ENCODE results near the gene TBC1D22A.

Gene TBC1D22A

DNA sequence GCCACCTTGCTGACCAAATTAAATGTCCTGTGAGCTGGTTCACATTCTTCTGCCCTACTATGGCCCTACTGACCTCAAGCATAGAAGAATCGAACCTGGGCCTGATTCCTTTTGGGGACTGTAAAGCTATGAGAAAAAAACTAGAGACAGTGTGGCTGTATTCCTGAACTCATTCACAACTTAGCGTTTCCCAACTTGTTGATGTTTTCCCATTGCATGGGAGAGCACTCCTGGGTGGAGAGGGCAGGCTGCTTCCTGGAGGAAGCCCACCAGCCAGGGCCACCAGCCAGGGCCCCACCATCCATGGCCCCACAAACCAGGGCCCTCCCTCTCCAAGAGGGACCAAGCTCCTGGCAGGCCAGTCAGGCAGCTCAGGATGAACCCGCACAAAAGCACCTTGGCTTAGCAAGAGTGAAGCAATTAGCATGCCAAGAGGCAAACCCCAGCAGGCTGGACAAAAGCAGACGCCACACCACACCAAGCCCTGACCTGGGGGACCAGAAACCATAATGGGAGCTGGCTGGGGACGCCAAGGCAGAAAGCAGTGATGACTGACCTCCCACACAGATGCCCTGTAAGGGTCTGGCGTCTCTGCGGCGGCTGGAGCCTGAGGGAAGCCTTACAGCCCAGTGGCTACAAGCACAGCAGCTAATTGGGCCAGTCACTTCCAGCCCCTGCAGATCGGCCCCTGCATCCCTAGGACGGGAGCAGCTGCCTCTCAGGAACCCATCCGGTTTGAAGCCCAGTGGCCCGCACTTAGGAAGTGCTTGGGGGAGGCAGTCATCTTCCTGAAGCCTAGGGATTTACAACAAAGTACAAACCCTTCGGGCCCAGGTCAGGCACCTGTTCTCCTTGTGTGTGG lies 26.5 kb upstream of the TBC1D22A start:
- Histone ChIP-seq H3K79me2 (ENCODE audit: insufficient read depth, low read length) (peaks cover 39% of the 10 kb centered on the region), H3K27ac (ENCODE audit: low read depth, low read length, poor library complexity, severe bottlenecking) (peak overlapping the region; percentile 96), H4K20me1 (ENCODE audit: insufficient read depth, low read length) (no peaks in the 10 kb centered on the region), H3K27me3 (ENCODE audit: insufficient read depth, low read length) (no peaks in the 10 kb centered on the region), H3K9me2 (ENCODE audit: low read depth, low read length) (no peaks in the 10 kb centered on the region), H2AFZ (ENCODE audit: low read length) (no peak overlapping the region), H3K36me3 (ENCODE audit: insufficient read depth, low read length) (peaks cover 7% of the 10 kb centered on the region; the same call in 1 of the 2 replicates), H3K4me2 (ENCODE audit: low read length) (peak overlapping the region; percentile 77), H3K9ac (ENCODE audit: low read length) (peak overlapping the region; percentile 62), H3F3A (ENCODE audit: insufficient read depth, low read length) (no peaks in the 10 kb centered on the region; the same call in 1 of the 2 replicates), H3K9me3 (ENCODE audit: low read length) (no peaks in the 10 kb centered on the region), H3K4me1 (ENCODE audit: insufficient read depth, low read length, severe bottlenecking) (peaks cover 71% of the 10 kb centered on the region), H3K4me3 (ENCODE audit: low read depth, low read length, poor library complexity, severe bottlenecking) (peak overlapping the region; percentile 94)
- TF ChIP-seq EZH2 (IDR thresholded peaks at IDR 0.05; ENCODE audit: borderline replicate concordance, low read length) = no peak
- TF ChIP-seq, protein P1, sequence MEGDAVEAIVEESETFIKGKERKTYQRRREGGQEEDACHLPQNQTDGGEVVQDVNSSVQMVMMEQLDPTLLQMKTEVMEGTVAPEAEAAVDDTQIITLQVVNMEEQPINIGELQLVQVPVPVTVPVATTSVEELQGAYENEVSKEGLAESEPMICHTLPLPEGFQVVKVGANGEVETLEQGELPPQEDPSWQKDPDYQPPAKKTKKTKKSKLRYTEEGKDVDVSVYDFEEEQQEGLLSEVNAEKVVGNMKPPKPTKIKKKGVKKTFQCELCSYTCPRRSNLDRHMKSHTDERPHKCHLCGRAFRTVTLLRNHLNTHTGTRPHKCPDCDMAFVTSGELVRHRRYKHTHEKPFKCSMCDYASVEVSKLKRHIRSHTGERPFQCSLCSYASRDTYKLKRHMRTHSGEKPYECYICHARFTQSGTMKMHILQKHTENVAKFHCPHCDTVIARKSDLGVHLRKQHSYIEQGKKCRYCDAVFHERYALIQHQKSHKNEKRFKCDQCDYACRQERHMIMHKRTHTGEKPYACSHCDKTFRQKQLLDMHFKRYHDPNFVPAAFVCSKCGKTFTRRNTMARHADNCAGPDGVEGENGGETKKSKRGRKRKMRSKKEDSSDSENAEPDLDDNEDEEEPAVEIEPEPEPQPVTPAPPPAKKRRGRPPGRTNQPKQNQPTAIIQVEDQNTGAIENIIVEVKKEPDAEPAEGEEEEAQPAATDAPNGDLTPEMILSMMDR (IDR thresholded peaks at IDR 0.05; ENCODE audit: low read length) = no peak

DNA sequence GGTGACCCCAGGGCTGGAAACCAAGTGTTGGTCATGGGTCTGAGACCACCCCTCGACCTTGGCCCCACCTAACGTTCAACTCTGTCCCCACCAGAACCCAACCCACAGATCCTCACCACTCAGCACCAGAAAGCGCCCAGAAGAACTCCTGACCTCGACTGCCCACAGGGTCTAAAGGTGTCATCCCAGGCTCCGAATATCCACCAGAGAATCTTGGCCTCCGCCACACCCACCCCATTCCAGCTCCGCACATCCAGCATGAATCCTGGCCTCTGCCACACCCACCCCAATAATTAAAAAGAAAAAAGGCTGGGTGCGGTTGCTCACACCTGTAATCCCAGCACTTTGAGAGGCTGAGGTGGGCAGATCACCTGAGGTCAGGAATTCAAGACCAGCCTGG lies 25.7 kb upstream of the TBC1D22A start:
- Histone ChIP-seq H3K36me3 (ENCODE audit: insufficient read depth, low read length) (no peaks in the 10 kb centered on the region; the same call in 1 of the 2 replicates), H3K27ac (ENCODE audit: low read depth, low read length, poor library complexity, severe bottlenecking) (peak overlapping the region; percentile 96)

DNA sequence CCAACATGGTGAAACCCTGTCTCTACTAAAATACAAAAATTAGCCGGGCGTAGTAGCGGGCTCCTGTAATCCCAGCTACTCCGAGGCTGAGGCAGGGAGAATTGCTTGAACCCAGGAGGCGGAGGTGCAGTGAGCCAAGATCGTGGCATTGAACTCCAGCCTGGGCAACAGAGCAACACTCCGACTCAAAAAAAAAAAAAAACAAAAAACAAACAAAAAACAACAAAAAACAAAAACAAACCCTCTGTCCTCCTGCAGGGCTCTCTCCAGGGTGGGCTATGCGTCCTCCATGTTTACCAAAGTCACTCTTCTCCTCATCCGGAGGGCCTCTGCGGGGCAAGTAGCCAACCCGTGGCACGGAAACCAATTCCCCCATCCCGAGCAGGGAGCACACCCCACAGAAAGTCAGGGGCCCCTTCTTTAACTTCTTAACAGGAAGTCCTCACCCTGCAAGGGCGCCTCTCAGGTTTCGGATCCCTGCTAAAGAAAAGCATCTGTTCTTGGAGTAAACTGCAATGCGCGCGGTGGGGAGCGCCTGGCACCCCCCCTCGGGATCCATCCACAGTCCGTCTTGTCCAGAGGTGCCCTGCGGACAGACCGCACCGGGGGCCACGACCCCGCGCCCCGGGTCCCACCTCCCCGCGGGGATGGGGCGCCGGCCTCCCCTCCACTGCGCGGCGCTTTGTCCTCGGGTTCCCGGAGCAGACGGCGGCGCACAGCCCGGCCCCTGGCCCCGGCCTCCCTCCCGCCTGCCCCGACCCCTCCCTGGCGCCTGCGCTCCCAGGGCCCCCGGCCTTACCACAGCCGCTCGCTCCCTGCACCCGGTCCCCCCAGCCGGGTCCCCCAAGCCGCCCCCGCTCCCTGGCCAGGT lies 25.1 kb upstream of the TBC1D22A start:
- H3K4me2 ChIP-seq (ENCODE audit: low read length) = peak overlapping the region; percentile 77
- H3K9ac ChIP-seq (ENCODE audit: low read length) = peak overlapping the region; percentile 62
- H3K4me1 ChIP-seq (ENCODE audit: insufficient read depth, low read length, severe bottlenecking) = peaks cover 57% of the 10 kb centered on the region
- no peaks in the 10 kb centered on the region for H4K20me1 ChIP-seq (ENCODE audit: insufficient read depth, low read length)
- no peaks in the 10 kb centered on the region; the same call in 1 of the 2 replicates for H3F3A ChIP-seq (ENCODE audit: insufficient read depth, low read length)
- H3K79me2 ChIP-seq (ENCODE audit: insufficient read depth, low read length) = peaks cover 30% of the 10 kb centered on the region
- H3K27me3 ChIP-seq (ENCODE audit: insufficient read depth, low read length) = no peaks in the 10 kb centered on the region
- no peak overlapping the region for H2AFZ ChIP-seq (ENCODE audit: low read length)
- no peaks in the 10 kb centered on the region for H3K36me3 ChIP-seq (ENCODE audit: insufficient read depth, low read length)
- H3K4me3 ChIP-seq (ENCODE audit: low read depth, low read length, poor library complexity, severe bottlenecking) = peak overlapping the region; percentile 94
- TF ChIP-seq, protein P1 (IDR thresholded peaks at IDR 0.05; ENCODE audit: low read length) = no peak
- TF ChIP-seq EZH2 (IDR thresholded peaks at IDR 0.05; ENCODE audit: borderline replicate concordance, low read length) = no peak
- peak overlapping the region; percentile 96 for H3K27ac ChIP-seq (ENCODE audit: low read depth, low read length, poor library complexity, severe bottlenecking)
- H3K9me2 ChIP-seq (ENCODE audit: low read depth, low read length) = no peaks in the 10 kb centered on the region
- H3K9me3 ChIP-seq (ENCODE audit: low read length) = no peaks in the 10 kb centered on the region

More for the DNA sequence above, 25.7 kb upstream of the TBC1D22A start:
- Histone ChIP-seq H3K4me1 (ENCODE audit: insufficient read depth, low read length, severe bottlenecking) (peaks cover 63% of the 10 kb centered on the region), H3K4me3 (ENCODE audit: low read depth, low read length, poor library complexity, severe bottlenecking) (peak overlapping the region; percentile 94), H3K79me2 (ENCODE audit: insufficient read depth, low read length) (peaks cover 32% of the 10 kb centered on the region), H3F3A (ENCODE audit: insufficient read depth, low read length) (no peaks in the 10 kb centered on the region; the same call in 1 of the 2 replicates), H3K27me3 (ENCODE audit: insufficient read depth, low read length) (no peaks in the 10 kb centered on the region), H3K4me2 (ENCODE audit: low read length) (peak overlapping the region; percentile 77), H3K9me2 (ENCODE audit: low read depth, low read length) (no peaks in the 10 kb centered on the region), H2AFZ (ENCODE audit: low read length) (no peak overlapping the region), H4K20me1 (ENCODE audit: insufficient read depth, low read length) (no peaks in the 10 kb centered on the region), H3K9me3 (ENCODE audit: low read length) (no peaks in the 10 kb centered on the region), H3K9ac (ENCODE audit: low read length) (peak overlapping the region; percentile 62)
- TF ChIP-seq, protein P1 (IDR thresholded peaks at IDR 0.05; ENCODE audit: low read length) = no peak
- no peak for TF ChIP-seq EZH2 (IDR thresholded peaks at IDR 0.05; ENCODE audit: borderline replicate concordance, low read length)
